Naive thymus-derived CD8-positive, alpha-beta T cell (primary cell): ENCODE data around the gene SH3GLB1. TPM values are rescaled to one million over a fixed set of nuclear protein-coding genes. Genes with fewer than 3 reads are reported as not detected.

Experiments
- ATAC-seq, 2 donors: fragments of 150-1000 bp; cut with Tn5 transposase in 1 of 2; sonication (Bioruptor Pico), chemical (Tn5 transposase) in 1 of 2; 1 replicate in 1 of 2; 2 replicates in 1 of 2; pipeline ENCODE4 v1.10.0; 2021; ENCODE audit warnings: mild to moderate bottlenecking in 2 of 2, moderate library complexity in 2 of 2
- POLR2A ChIA-PET: fragments of 350-600 bp; sonication (Branson Sonifier 250); formaldehyde crosslinking; loops from one replicate; lab custom pipeline; 2021; ENCODE audit warnings: antibody characterized with exemption; lab: Charles Lee
- DNase-seq, 10 donors: peaks; one replicate each; pipeline versions ENCODE4 v3.0.0 to v3.0.0-alpha.2; 2020 to 2022
- H3K27ac Mint-ChIP-seq, 10 donors: one replicate each; pipeline ENCODE4 v1.8.0; 2020 to 2022; ENCODE audit warnings: mild to moderate bottlenecking in 10 of 10, mixed read lengths in 10 of 10, moderate library complexity in 4 of 10, inconsistent platforms in 1 of 10
- H3K27me3 Mint-ChIP-seq, 5 donors: one replicate each; pipeline ENCODE4 v1.8.0; 2021 to 2022; ENCODE audit warnings: mixed read lengths in 5 of 5
- H3K36me3 Mint-ChIP-seq, 3 donors: one replicate each; pipeline ENCODE4 v1.8.0; 2020 to 2022; ENCODE audit warnings: mixed read lengths in 3 of 3, mild to moderate bottlenecking in 2 of 3, inconsistent platforms in 1 of 3
- H3K4me1 Mint-ChIP-seq, 4 donors: one replicate each; pipeline ENCODE4 v1.8.0; 2021 to 2022; ENCODE audit warnings: mixed read lengths in 4 of 4
- H3K4me3 Mint-ChIP-seq, 10 donors: one replicate each; pipeline ENCODE4 v1.8.0; 2020 to 2022; ENCODE audit warnings: mild to moderate bottlenecking in 10 of 10, mixed read lengths in 10 of 10, moderate library complexity in 6 of 10, inconsistent platforms in 1 of 10
- H3K9me3 Mint-ChIP-seq, 9 donors: one replicate each; pipeline ENCODE4 v1.8.0; 2020 to 2022; ENCODE audit warnings: mixed read lengths in 9 of 9, mild to moderate bottlenecking in 3 of 9, inconsistent platforms in 1 of 9, moderate library complexity in 1 of 9
- polyA plus RNA-seq, 3 donors: library from polyadenylated mRNA; unstranded; fragments of 300-500 nt; fragmentation: Illumina TruSeq; gene quantifications; one replicate each; pipeline ENCODE4 v1.2.3, GENCODE V29; 2021
- total RNA-seq, 8 experiments: library from RNA in 2 of 8; stranded (reverse) in 2 of 8; gene quantifications; one replicate each; pipeline ENCODE4 v1.2.3 and lab custom pipeline; 2021 to 2026

The SH3GLB1 gene
- total and polyA plus RNA-seq, 5 experiments from 2014 or later: 21.5 to 50.0 (median 29.8) TPM

GRCh38 chr1:86705665-86705985 lies 1.2 kb downstream of the SH3GLB1 start:
- POLR2A ChIA-PET: interaction anchor here (1.2 to 2.9 kb wide), 8 partner anchors 9 to 1978 kb away, joined by 3 to 55 read pairs (median 13); partner anchors contain the start of genes HS2ST1, ODF2L, PKN2 and SELENOF
- Mint-ChIP-seq H3K27ac (peak overlapping the region; percentile 95 to 99 (median 97)), H3K36me3 (peaks cover 0 to 7% (median 4%) of the 10 kb centered on the region in 3 donors), H3K9me3 (no peaks in the 10 kb centered on the region), H3K4me3 (peak overlapping the region; percentile 94 to 100 (median 98)), H3K4me1 (peaks cover 20 to 62% (median 54%) of the 10 kb centered on the region in 4 donors), H3K27me3 (no peaks in the 10 kb centered on the region)
- DNase-seq: peak in 1 of 10 donors; percentile 1
- ATAC-seq: no peak

DNA sequence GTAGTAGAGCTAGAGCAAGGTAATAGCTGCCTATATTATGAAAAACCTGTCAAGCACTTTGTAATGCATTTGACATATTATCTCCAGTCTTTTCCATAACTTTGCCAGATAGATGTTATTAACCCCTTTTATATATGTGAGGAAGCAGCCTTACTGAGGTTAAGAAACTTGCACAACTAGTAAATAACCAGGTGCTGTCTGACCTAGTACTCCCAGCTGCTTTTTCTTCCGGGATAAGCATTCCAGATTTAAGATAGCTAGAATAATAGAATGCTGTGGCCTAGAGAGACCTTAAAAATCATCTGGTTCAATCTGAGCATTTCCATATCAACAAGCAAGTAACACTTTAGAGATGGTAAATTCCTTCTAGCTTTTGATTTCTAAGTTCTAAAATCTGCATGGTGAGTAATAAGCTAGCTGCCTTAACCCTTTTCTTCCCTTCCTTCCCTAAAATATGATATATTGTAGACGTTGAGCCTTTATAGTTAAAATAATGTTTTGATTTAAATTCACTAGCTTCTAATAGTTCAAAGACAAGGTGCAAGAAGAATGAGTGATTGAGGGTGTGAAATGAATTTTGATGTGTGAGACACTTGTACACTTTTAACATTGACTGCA lies 1.8 kb downstream of the SH3GLB1 start:
- Mint-ChIP-seq H3K4me1 (peaks cover 20 to 66% (median 56%) of the 10 kb centered on the region in 4 donors), H3K9me3 (no peaks in the 10 kb centered on the region), H3K27ac (peak overlapping the region in 9 of 10 donors; percentile 95 to 99 (median 97)), H3K36me3 (peaks cover 0 to 7% (median 4%) of the 10 kb centered on the region in 3 donors), H3K4me3 (peak overlapping the region; percentile 76 to 100 (median 98)), H3K27me3 (no peaks in the 10 kb centered on the region)
- ATAC-seq: no peak
- no peak for DNase-seq
- POLR2A ChIA-PET: interaction anchor here (1.2 to 2.9 kb wide), 5 partner anchors 9 to 1978 kb away, joined by 3 to 22 read pairs (median 9); partner anchors contain the start of gene PKN2

DNA sequence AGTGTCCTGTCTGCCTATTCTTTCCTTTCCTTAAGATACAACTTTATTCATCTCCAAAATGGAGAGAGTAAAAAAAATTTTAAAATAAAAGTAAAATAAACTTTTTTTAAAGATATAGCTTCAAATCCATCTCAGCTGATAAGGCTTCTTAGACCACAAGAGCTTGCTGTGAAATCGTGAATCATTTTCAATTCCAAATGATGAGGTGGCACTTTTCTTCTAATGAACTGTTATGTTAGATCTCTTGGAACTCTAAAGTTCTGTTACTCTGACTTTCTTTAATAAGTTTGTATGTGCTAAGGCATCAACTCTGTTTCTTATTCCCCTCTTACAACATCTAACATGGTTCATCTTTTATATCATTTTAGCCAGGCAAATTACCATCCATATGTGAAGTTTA lies 4.5 kb downstream of the SH3GLB1 start:
- Mint-ChIP-seq H3K9me3 (no peaks in the 10 kb centered on the region), H3K27me3 (no peaks in the 10 kb centered on the region), H3K4me3 (peak overlapping the region in 4 of 10 donors; percentile 16 to 34 (median 25)), H3K36me3 (peaks cover 0 to 7% (median 4%) of the 10 kb centered on the region in 3 donors), H3K27ac (peak overlapping the region in 2 of 10 donors; percentile 14 to 15), H3K4me1 (peaks cover 12 to 74% (median 48%) of the 10 kb centered on the region in 4 donors)
- no peak for ATAC-seq
- DNase-seq: no peak
- POLR2A ChIA-PET: no interaction called here

- POLR2A ChIA-PET: no interaction called here
- Mint-ChIP-seq H3K4me3 (no peak overlapping the region), H3K4me1 (peaks cover 10 to 81% (median 41%) of the 10 kb centered on the region in 4 donors), H3K36me3 (peaks cover 0 to 26% (median 6%) of the 10 kb centered on the region in 3 donors), H3K27me3 (no peaks in the 10 kb centered on the region), H3K9me3 (no peaks in the 10 kb centered on the region), H3K27ac (no peak overlapping the region)
- ATAC-seq (no peak), DNase-seq (no peak)
These were observed 7.9 kb downstream of the SH3GLB1 start for GRCh38 chr1:86712088-86712860.

- Mint-ChIP-seq H3K36me3 (peaks cover 0 to 36% (median 6%) of the 10 kb centered on the region in 3 donors), H3K27me3 (no peaks in the 10 kb centered on the region), H3K9me3 (no peaks in the 10 kb centered on the region), H3K4me1 (peaks cover 8 to 69% (median 37%) of the 10 kb centered on the region in 4 donors), H3K4me3 (peak overlapping the region in 1 of 10 donors; percentile 30), H3K27ac (peak overlapping the region in 2 of 10 donors; percentile 57 to 58)
- no peak for ATAC-seq
- DNase-seq: no peak
- POLR2A ChIA-PET: interaction anchor here (2.9 kb wide), 1 partner anchor 9 kb away, joined by 22 read pairs; the partner anchor contains the start of gene SH3GLB1
These were observed 9.1 kb downstream of the SH3GLB1 start for GRCh38 chr1:86713477-86713876.

DNA sequence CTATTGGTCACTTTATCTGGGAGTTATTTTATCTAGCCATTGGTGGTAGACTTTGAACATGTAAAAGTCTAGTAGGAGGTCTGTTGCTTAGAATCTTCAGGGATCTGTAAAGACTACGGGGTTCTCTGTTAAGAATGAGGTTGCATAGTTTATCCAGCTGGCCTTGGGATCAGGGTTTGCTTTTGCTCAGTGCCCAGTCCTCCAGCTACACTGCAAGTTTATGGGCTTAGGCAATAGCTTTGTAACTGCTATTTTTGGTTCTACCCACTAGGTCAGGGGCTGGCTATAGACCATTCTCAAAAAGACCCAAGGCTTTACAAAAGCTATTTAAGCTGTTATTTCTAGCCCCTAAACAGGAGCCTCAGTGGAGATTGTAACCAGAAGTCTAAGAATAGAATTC lies 9.8 kb downstream of the SH3GLB1 start:
- ATAC-seq (no peak), DNase-seq (no peak)
- H3K4me3 Mint-ChIP-seq: peak overlapping the region in 2 of 10 donors; percentile 34 to 43
- H3K36me3 Mint-ChIP-seq: peaks cover 0 to 39% (median 6%) of the 10 kb centered on the region in 3 donors
- no peaks in the 10 kb centered on the region for H3K9me3 Mint-ChIP-seq
- H3K27ac Mint-ChIP-seq: peak overlapping the region in 2 of 10 donors; percentile 34 to 58
- peaks cover 5 to 63% (median 33%) of the 10 kb centered on the region in 4 donors for H3K4me1 Mint-ChIP-seq
- POLR2A ChIA-PET: interaction anchor here (2.9 kb wide), 1 partner anchor 10 kb away, joined by 22 read pairs; the partner anchor contains the start of gene SH3GLB1
- H3K27me3 Mint-ChIP-seq: no peaks in the 10 kb centered on the region

DNA sequence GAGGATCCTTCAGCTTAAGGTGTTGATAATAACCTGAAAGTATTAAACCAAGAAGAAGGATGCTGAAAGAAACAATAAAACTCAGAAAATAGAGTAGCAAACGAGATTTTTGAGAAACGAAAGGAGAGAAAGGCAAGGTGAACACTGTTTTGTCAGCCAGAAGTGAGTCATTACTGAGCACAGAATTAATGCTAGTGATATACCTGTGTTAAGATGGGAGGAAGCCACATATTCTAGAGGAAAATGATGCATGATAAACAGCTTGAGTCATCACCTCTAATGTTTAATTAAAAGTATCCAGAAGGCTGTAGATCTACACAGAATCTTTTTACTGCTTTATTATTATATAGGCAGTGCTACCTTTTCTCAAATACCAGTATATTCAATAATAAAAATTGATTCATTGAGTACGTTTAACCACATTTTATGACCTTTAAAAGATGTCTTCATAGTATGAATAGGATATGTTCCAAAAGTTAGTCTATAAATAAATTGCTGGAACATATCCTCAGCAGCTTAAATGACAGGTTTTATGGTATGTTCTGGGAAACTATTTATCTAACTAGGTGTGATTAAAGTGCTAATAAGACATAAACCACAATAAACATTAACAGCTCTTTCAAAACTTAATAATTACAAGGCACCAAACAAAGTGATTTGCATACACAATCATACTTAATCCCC lies 10.3 kb downstream of the SH3GLB1 start:
- peak overlapping the region in 2 of 10 donors; percentile 34 to 43 for H3K4me3 Mint-ChIP-seq

GRCh38 chr1:86718786-86719185 lies 14.4 kb downstream of the SH3GLB1 start:
- Mint-ChIP-seq H3K36me3 (peaks cover 0 to 68% (median 9%) of the 10 kb centered on the region in 3 donors), H3K27me3 (no peaks in the 10 kb centered on the region), H3K27ac (no peak overlapping the region), H3K9me3 (no peaks in the 10 kb centered on the region), H3K4me3 (no peak overlapping the region), H3K4me1 (peaks cover 5 to 26% (median 15%) of the 10 kb centered on the region in 4 donors)
- ATAC-seq: no peak
- DNase-seq: no peak
- POLR2A ChIA-PET: no interaction called here

More for the DNA sequence above, 10.3 kb downstream of the SH3GLB1 start:
- Mint-ChIP-seq H3K27ac (peak overlapping the region in 3 of 10 donors; percentile 51 to 61 (median 58)), H3K9me3 (no peaks in the 10 kb centered on the region), H3K4me1 (peaks cover 5 to 57% (median 29%) of the 10 kb centered on the region in 4 donors), H3K36me3 (peaks cover 0 to 41% (median 9%) of the 10 kb centered on the region in 3 donors), H3K27me3 (no peaks in the 10 kb centered on the region)
- POLR2A ChIA-PET: interaction anchor here (2.9 kb wide), 1 partner anchor 10 kb away, joined by 22 read pairs; the partner anchor contains the start of gene SH3GLB1
- ATAC-seq: no peak
- DNase-seq: no peak

GRCh38 chr1:86731416-86731815 lies 27.0 kb downstream of the SH3GLB1 start:
- Mint-ChIP-seq H3K4me1 (peaks cover 0 to 7% (median 3%) of the 10 kb centered on the region in 4 donors), H3K27me3 (no peaks in the 10 kb centered on the region), H3K36me3 (peaks cover 12 to 71% (median 12%) of the 10 kb centered on the region in 3 donors), H3K4me3 (no peak overlapping the region), H3K9me3 (no peaks in the 10 kb centered on the region), H3K27ac (peak overlapping the region in 6 of 10 donors; percentile 22 to 75 (median 45))
- POLR2A ChIA-PET: no interaction called here
- DNase-seq: no peak
- no peak for ATAC-seq

- peaks cover 15 to 62% (median 19%) of the 10 kb centered on the region in 3 donors for H3K36me3 Mint-ChIP-seq
- H3K4me3 Mint-ChIP-seq: no peak overlapping the region
- peak overlapping the region in 4 of 10 donors; percentile 52 to 82 (median 66) for H3K27ac Mint-ChIP-seq
- H3K4me1 Mint-ChIP-seq: peaks cover 0 to 5% (median 2%) of the 10 kb centered on the region in 4 donors
- POLR2A ChIA-PET: interaction anchor here (0.5 kb wide), 1 partner anchor 175 kb away, joined by 4 read pairs; no protein-coding TSS in a partner anchor
- no peak for DNase-seq
- no peaks in the 10 kb centered on the region for H3K9me3 Mint-ChIP-seq
- no peak for ATAC-seq
- H3K27me3 Mint-ChIP-seq: no peaks in the 10 kb centered on the region
These were observed 29.0 kb downstream of the SH3GLB1 start for GRCh38 chr1:86733340-86733739.

- no peaks in the 10 kb centered on the region for H3K27me3 Mint-ChIP-seq
- POLR2A ChIA-PET: interaction anchor here (1.6 kb wide), 1 partner anchor 35 kb away, joined by 13 read pairs; the partner anchor contains the start of gene SH3GLB1
- peaks cover 0 to 5% (median 2%) of the 10 kb centered on the region in 4 donors for H3K4me1 Mint-ChIP-seq
- peak in 3 of 10 donors; percentile 27 to 43 (median 30) for DNase-seq
- peaks cover 13 to 38% (median 29%) of the 10 kb centered on the region in 3 donors for H3K36me3 Mint-ChIP-seq
- ATAC-seq: peak; percentile 86 to 90
- H3K27ac Mint-ChIP-seq: no peak overlapping the region
- H3K4me3 Mint-ChIP-seq: no peak overlapping the region
- no peaks in the 10 kb centered on the region for H3K9me3 Mint-ChIP-seq
These were observed 35.5 kb downstream of the SH3GLB1 start for GRCh38 chr1:86739648-86740509.
